K562 (cell line): ENCODE data around the gene CBX2.

Experiments
- ATF4 ChIP-seq: fragments of 450-650 bp; formaldehyde crosslinking; IDR thresholded peaks from 2 replicates; pipeline ENCODE4 v1.4.0; 2022; ENCODE audit warnings: mild to moderate bottlenecking, moderate library complexity
- POLR2AphosphoS5 ChIP-seq: IDR thresholded peaks from 2 replicates; pipeline ENCODE4 v1.6.1; 2011; ENCODE audit warnings: mild to moderate bottlenecking, low read depth, low read length, moderate library complexity; ENCODE audit not compliant: control insufficient read depth, insufficient read depth
- TBP ChIP-seq: optimal IDR thresholded peaks from 2 replicates; pipeline ENCODE3; 2011; ENCODE audit warnings: low read depth, low read length, improper control_type of control experiment
- ZFP36 ChIP-seq: fragments of 150-350 bp; IDR thresholded peaks from 2 replicates; pipeline ENCODE4 v1.6.1; 2018; ENCODE audit warnings: low read length, low read depth; ENCODE audit not compliant: partially characterized antibody
- TF ChIP-seq, protein P1 (sequence below): sonication (generic); formaldehyde crosslinking; IDR thresholded peaks from 2 replicates; pipeline ENCODE4 v1.8.1; 2022; ENCODE audit warnings: missing genetic modification reagents

- TF ChIP-seq TBP (no peak), ATF4 (CRISPR knock-in tag) (no peak), POLR2AphosphoS5 (no peak), ZFP36 (no peak)
- TF ChIP-seq, protein P1, sequence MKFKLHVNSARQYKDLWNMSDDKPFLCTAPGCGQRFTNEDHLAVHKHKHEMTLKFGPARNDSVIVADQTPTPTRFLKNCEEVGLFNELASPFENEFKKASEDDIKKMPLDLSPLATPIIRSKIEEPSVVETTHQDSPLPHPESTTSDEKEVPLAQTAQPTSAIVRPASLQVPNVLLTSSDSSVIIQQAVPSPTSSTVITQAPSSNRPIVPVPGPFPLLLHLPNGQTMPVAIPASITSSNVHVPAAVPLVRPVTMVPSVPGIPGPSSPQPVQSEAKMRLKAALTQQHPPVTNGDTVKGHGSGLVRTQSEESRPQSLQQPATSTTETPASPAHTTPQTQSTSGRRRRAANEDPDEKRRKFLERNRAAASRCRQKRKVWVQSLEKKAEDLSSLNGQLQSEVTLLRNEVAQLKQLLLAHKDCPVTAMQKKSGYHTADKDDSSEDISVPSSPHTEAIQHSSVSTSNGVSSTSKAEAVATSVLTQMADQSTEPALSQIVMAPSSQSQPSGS (CRISPR knock-in tag) = no peak
These were observed 28.0 kb upstream of the CBX2 start for GRCh38 chr17:79749958-79750357.
